RWPE1 (cell line): ENCODE data around the gene TRABD2A.

ENCODE experiments used
- CTCF ChIA-PET: fragments of 350-600 bp; sonication (Branson Sonifier 250); formaldehyde crosslinking; extraction: SDS; loops from one replicate; lab custom pipeline; 2021; lab: Yijun Ruan, JAX
- POLR2A ChIA-PET: fragments of 400-600 bp; formaldehyde crosslinking; extraction: SDS; loops from one replicate; lab custom pipeline; 2020; ENCODE audit warnings: antibody characterized with exemption; ENCODE audit not compliant: low non-redundant PET; lab: Yijun Ruan, JAX
- DNase-seq: peaks from one replicate; pipeline ENCODE4 v3.0.0; 2012; ENCODE audit warnings: low spot score
- H3K27ac ChIP-seq: fragments of 450-650 bp; 2 replicates; pipeline ENCODE4 v1.5.1; 2017
- TF ChIP-seq, protein P1 (sequence below): fragments of 450-650 bp; conservative IDR thresholded peaks from 2 replicates; pipeline ENCODE4 v1.5.1; 2017; ENCODE audit warnings: low read depth, mild to moderate bottlenecking

Gene TRABD2A

DNA sequence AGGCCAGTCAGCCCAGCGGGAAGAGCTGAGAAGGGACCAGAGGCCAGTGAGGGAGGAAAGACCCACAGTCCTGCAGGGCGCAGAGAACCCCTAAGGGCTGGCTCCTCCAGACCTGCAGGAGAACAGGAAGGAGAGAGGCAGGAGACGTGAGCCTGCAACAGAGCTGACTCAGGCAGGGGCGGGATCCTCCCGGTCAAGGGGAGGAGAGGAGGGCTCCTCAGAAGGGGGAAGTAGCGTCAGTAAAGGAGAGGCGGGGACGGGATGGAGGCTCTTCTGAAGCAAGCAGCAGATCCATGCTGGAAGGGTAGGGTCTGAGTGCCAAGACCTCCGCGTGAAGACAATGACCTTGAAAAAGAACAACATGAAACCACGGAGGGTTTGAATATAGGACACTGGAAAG, 50.8 kb downstream of the TRABD2A start:
- TF ChIP-seq, protein P1, sequence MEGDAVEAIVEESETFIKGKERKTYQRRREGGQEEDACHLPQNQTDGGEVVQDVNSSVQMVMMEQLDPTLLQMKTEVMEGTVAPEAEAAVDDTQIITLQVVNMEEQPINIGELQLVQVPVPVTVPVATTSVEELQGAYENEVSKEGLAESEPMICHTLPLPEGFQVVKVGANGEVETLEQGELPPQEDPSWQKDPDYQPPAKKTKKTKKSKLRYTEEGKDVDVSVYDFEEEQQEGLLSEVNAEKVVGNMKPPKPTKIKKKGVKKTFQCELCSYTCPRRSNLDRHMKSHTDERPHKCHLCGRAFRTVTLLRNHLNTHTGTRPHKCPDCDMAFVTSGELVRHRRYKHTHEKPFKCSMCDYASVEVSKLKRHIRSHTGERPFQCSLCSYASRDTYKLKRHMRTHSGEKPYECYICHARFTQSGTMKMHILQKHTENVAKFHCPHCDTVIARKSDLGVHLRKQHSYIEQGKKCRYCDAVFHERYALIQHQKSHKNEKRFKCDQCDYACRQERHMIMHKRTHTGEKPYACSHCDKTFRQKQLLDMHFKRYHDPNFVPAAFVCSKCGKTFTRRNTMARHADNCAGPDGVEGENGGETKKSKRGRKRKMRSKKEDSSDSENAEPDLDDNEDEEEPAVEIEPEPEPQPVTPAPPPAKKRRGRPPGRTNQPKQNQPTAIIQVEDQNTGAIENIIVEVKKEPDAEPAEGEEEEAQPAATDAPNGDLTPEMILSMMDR, result no peak
- H3K27ac ChIP-seq, result no peak overlapping the region
- DNase-seq, result peak; percentile 7
- CTCF ChIA-PET, result no interaction called here
- POLR2A ChIA-PET, result no interaction called here

DNA sequence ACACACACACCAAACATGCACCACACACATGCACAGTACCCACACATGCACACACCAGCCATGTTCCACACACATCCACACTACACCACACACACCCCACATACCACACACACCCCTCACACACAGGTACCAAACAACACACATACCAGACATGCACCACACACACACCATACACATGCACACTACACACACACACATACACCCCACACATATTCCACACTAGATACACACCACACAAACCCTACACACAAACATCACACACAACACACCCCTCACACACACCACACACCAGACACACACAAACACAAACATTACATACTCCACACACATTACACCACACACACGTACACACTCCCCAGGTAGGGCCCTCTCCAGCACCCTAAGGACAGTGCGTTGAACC, 51.2 kb downstream of the TRABD2A start:
- CTCF ChIA-PET, result no interaction called here
- TF ChIP-seq, protein P1, result no peak
- no peak for DNase-seq
- POLR2A ChIA-PET, result no interaction called here
- no peak overlapping the region for H3K27ac ChIP-seq

DNA sequence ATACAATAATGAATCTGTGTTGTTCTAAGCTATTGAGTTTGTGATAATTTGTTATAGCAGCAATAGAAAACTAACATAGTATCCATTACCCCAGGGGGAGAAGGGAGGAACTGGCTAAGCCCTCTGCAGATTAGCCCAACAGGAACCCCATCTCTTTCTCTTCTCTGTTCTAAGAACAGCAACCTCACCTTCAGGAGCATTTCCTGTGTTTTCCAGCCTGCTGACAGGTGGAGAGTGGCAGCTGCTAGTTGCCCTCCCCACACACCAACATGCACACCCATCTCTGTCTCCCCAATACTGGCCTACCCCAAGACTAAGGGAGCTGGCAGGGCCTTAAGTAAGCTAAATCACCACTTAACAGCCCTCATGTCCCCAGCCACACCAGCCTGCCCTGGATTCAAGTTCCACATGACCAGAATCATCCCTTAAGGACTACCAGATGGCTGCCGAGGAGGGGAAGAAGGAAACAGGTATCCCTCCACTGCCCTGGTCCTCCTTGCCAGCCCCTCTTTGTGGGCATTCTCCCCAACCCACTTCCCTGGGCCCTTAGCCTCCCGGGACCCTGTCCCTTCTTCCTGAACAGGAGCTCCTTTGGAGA, 52.8 kb downstream of the TRABD2A start:
- ChIA-PET POLR2A (no interaction called here), CTCF (interaction anchor here (0.6 to 1.1 kb wide), 2 partner anchors 14 to 34 kb away, joined by 3 to 4 read pairs; no protein-coding TSS in a partner anchor)
- DNase-seq, result no peak
- no peak overlapping the region for H3K27ac ChIP-seq
- TF ChIP-seq, protein P1, result no peak

DNA sequence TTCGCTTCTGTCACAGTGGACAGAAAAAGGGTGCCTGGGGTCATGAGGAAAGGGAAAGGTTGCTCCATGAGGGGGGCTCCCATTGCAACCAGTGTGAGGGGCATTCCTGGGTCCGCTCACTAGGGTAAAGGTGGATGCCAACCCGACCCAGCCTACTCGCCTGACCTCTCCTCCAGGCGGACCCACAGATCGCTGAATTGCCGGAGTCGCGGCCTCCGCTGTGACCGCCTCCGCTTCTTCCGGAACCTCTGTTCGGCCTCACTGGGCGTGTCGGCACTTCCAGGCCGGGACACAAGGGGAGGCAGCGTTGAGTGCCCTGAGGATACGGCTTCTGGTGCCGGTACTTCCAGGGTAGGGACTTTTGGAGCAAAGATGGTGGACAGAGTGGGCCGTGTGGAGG, 57.1 kb downstream of the TRABD2A start:
- DNase-seq, result no peak
- ChIA-PET POLR2A (no interaction called here), CTCF (no interaction called here)
- TF ChIP-seq, protein P1, result no peak
- H3K27ac ChIP-seq, result no peak overlapping the region

DNA sequence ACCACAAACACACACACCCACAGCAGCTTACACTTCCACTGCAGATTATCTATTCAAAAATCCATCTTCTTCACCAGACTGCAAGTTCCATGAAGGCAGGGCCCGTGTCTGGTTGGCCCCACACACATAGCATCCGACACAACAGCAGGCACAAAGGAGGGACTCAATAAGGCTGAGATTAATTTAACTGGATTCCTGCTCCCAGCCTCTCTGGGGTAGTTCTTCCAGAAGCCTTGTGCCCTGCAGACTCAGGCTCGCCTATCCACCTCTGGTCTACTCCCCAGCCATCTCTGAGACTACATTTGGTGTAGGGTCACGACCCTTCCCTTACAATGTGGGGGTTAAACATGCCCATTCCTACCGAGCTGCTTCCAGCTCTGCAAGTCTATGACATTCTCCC, 57.7 kb downstream of the TRABD2A start:
- no peak for DNase-seq
- POLR2A ChIA-PET, result no interaction called here
- H3K27ac ChIP-seq, result no peak overlapping the region
- TF ChIP-seq, protein P1, result no peak
- CTCF ChIA-PET, result no interaction called here

DNA sequence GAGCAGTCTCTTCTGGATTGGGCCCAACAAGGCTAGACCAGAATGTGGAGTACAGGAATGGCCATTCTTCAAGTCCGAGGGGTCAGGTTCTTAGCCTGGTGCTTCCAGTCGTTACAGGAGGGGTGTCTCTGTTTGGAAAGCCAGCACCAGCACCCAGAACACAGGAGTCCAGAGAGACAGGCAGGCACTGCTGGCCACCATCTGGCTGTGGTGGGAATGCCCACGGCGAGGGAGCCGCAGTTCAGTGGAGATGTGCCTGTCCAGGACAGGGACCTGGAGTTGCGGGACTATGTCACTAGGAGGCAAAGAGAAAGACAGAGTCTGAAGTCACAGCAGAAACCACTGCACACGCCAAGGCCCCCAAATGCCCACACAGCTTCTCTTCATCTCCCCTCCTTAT, 59.1 kb downstream of the TRABD2A start:
- ChIA-PET POLR2A (no interaction called here), CTCF (interaction anchor here (0.8 kb wide), 1 partner anchor 336 kb away, joined by 4 read pairs; no protein-coding TSS in a partner anchor)
- no peak for DNase-seq
- no peak overlapping the region for H3K27ac ChIP-seq
- TF ChIP-seq, protein P1, result no peak
